Ovary (tissue), 3 donors: ENCODE results near the gene C10orf53.

Experiments used
- CTCF ChIP-seq, 3 donors: fragments of 450-650 bp in 2 of 3; fragments of 200-600 bp in 1 of 3; IDR thresholded peaks; one replicate each; pipeline versions ENCODE4 v1.5.1 to v1.8.0; 2016 to 2022; ENCODE audit warnings: antibody characterized with exemption in 3 of 3, mild to moderate bottlenecking in 1 of 3
- POLR2A ChIP-seq: fragments of 450-650 bp; IDR thresholded peaks from one replicate; pipeline ENCODE4 v1.6.1; 2017; ENCODE audit warnings: antibody characterized with exemption, mild to moderate bottlenecking, moderate library complexity
- donor health status: DM: no; HTN: no; CAD: no.

GRCh38 chr10:49668684-49669083, 10.8 kb upstream of the C10orf53 start:
- TF ChIP-seq CTCF (IDR thresholded peaks at IDR 0.05): no peak
- no peak for TF ChIP-seq POLR2A
